WTC11 (cell line): ENCODE data around the gene RPL13. TPM values are rescaled to one million over a fixed set of nuclear protein-coding genes. Genes with fewer than 3 reads are reported as not detected.

Source experiments
- ATAC-seq: fragments of 200-7000 bp; cut with Tn5 transposase; 2 replicates; pipeline ENCODE4 v1.10.0; 2021; ENCODE audit warnings: mild to moderate bottlenecking, moderate library complexity
- CTCF ChIA-PET: fragments of 300-600 bp; sonication (Branson Sonifier 250); formaldehyde crosslinking; loops from one replicate; lab custom pipeline; 2021; ENCODE audit warnings: antibody characterized with exemption; lab: Charles Lee
- POLR2A ChIA-PET: fragments of 350-600 bp; sonication (Branson Sonifier 250); formaldehyde crosslinking; loops from one replicate; lab custom pipeline; 2021; ENCODE audit warnings: antibody characterized with exemption; lab: Charles Lee
- DNase-seq: peaks from one replicate; pipeline ENCODE4 v3.0.0; 2021; ENCODE audit warnings: low spot score
- H3K27ac Mint-ChIP-seq: 2 replicates; pipeline ENCODE4 v1.8.0; 2021; ENCODE audit warnings: mixed read lengths
- H3K27me3 Mint-ChIP-seq: 2 replicates; pipeline ENCODE4 v1.8.0; 2021; ENCODE audit warnings: low read depth, mild to moderate bottlenecking, moderate library complexity, mixed read lengths
- H3K36me3 Mint-ChIP-seq: 2 replicates; pipeline ENCODE4 v1.8.0; 2021; ENCODE audit warnings: mixed read lengths
- H3K4me1 Mint-ChIP-seq: 2 replicates; pipeline ENCODE4 v1.8.0; 2022; ENCODE audit warnings: mixed read lengths
- H3K4me3 Mint-ChIP-seq: 2 replicates; pipeline ENCODE4 v1.8.0; 2021; ENCODE audit warnings: mild to moderate bottlenecking, moderate library complexity, mixed read lengths
- H3K9me3 Mint-ChIP-seq: 2 replicates; pipeline ENCODE4 v1.8.0; 2021; ENCODE audit warnings: mixed read lengths
- CREB1 ChIP-seq: sonication (generic); formaldehyde crosslinking; IDR thresholded peaks from 2 replicates; pipeline ENCODE4 v1.8.0; 2023; ENCODE audit warnings: mild to moderate bottlenecking, missing genetic modification reagents
- ELF4 ChIP-seq: sonication (generic); formaldehyde crosslinking; IDR thresholded peaks from 2 replicates; pipeline ENCODE4 v1.8.1; 2022; ENCODE audit warnings: low read depth, mild to moderate bottlenecking, moderate library complexity, missing genetic modification reagents
- FOXJ3 ChIP-seq: sonication (generic); formaldehyde crosslinking; IDR thresholded peaks from 2 replicates; pipeline ENCODE4 v1.9.0; 2021; ENCODE audit warnings: missing genetic modification reagents, mild to moderate bottlenecking, borderline replicate concordance
- GABPB1 ChIP-seq: sonication (generic); formaldehyde crosslinking; IDR thresholded peaks from 2 replicates; pipeline ENCODE4 v1.8.1; 2023; ENCODE audit warnings: mild to moderate bottlenecking, missing genetic modification reagents
- JAZF1 ChIP-seq: fragments of 250-450 bp; sonication (Bioruptor Pico); IDR thresholded peaks from 2 replicates; pipeline ENCODE4 v1.9.0; 2021; ENCODE audit warnings: moderate library complexity, mild to moderate bottlenecking, inconsistent platforms
- MXD4 ChIP-seq: fragments of 250-450 bp; sonication (Bioruptor Pico); IDR thresholded peaks from 2 replicates; pipeline ENCODE4 v1.8.0; 2021; ENCODE audit warnings: mild to moderate bottlenecking, moderate library complexity, borderline replicate concordance
- NFYB ChIP-seq: sonication (generic); formaldehyde crosslinking; conservative IDR thresholded peaks from 2 replicates; pipeline ENCODE4 v1.8.0; 2022; ENCODE audit warnings: low read depth, missing genetic modification reagents
- NR2C2 ChIP-seq: sonication (generic); formaldehyde crosslinking; IDR thresholded peaks from 2 replicates; pipeline ENCODE4 v1.8.0; 2022; ENCODE audit warnings: mild to moderate bottlenecking, missing genetic modification reagents
- SOX15 ChIP-seq: fragments of 250-450 bp; sonication (Bioruptor Pico); IDR thresholded peaks from 2 replicates; pipeline ENCODE4 v1.9.0; 2021; ENCODE audit warnings: mild to moderate bottlenecking
- SP1 ChIP-seq: sonication (generic); formaldehyde crosslinking; conservative IDR thresholded peaks from 2 replicates; pipeline ENCODE4 v1.8.1; 2022; ENCODE audit warnings: missing genetic modification reagents
- TP53 ChIP-seq: sonication (generic); formaldehyde crosslinking; IDR thresholded peaks from 2 replicates; pipeline ENCODE4 v1.8.1; 2023; ENCODE audit warnings: mild to moderate bottlenecking, missing genetic modification reagents
- ZNF121 ChIP-seq: sonication (generic); formaldehyde crosslinking; IDR thresholded peaks from 2 replicates; pipeline ENCODE4 v1.8.0; 2023; ENCODE audit warnings: missing genetic modification reagents
- total RNA-seq: library from RNA; stranded (reverse); gene quantifications from 3 replicates; pipeline ENCODE4 v1.2.3, GENCODE V29; 2021
- TF ChIP-seq, protein P1 (sequence below): sonication (generic); formaldehyde crosslinking; IDR thresholded peaks from 2 replicates; pipeline ENCODE4 v1.8.0; 2023; ENCODE audit warnings: missing genetic modification reagents
- TF ChIP-seq, protein P2 (sequence below): sonication (generic); formaldehyde crosslinking; IDR thresholded peaks from 2 replicates; pipeline ENCODE4 v1.8.0; 2022; ENCODE audit warnings: mild to moderate bottlenecking, missing genetic modification reagents
- TF ChIP-seq, protein P3 (sequence below): fragments of 250-450 bp; sonication (Bioruptor Pico); IDR thresholded peaks from 2 replicates; pipeline ENCODE4 v1.9.0; 2021; ENCODE audit warnings: moderate library complexity, mild to moderate bottlenecking, inconsistent platforms, borderline replicate concordance
- TF ChIP-seq, protein P4 (sequence below): sonication (generic); formaldehyde crosslinking; IDR thresholded peaks from 2 replicates; pipeline ENCODE4 v1.8.1; 2022; ENCODE audit warnings: low read depth, missing genetic modification reagents, borderline replicate concordance
- TF ChIP-seq, protein P5 (sequence below): sonication (generic); formaldehyde crosslinking; IDR thresholded peaks from 2 replicates; pipeline ENCODE4 v1.8.1; 2023; ENCODE audit warnings: mild to moderate bottlenecking, missing genetic modification reagents
- TF ChIP-seq, protein P6 (sequence below): sonication (generic); formaldehyde crosslinking; IDR thresholded peaks from 2 replicates; pipeline ENCODE4 v1.8.0; 2023; ENCODE audit warnings: mild to moderate bottlenecking, missing genetic modification reagents
- TF ChIP-seq, protein P7 (sequence below): sonication (generic); formaldehyde crosslinking; conservative IDR thresholded peaks from 2 replicates; pipeline ENCODE4 v1.8.1; 2023; ENCODE audit warnings: mild to moderate bottlenecking, low read depth, missing genetic modification reagents, moderate library complexity
- TF ChIP-seq, protein P8 (sequence below): fragments of 250-450 bp; sonication (Bioruptor Pico); IDR thresholded peaks from 2 replicates; pipeline ENCODE4 v2.1.2; 2022; ENCODE audit warnings: mild to moderate bottlenecking, moderate library complexity
- TF ChIP-seq, protein P9 (sequence below): sonication (generic); formaldehyde crosslinking; IDR thresholded peaks from 2 replicates; pipeline ENCODE4 v1.8.1; 2022; ENCODE audit warnings: low read depth, mild to moderate bottlenecking, moderate library complexity, missing genetic modification reagents, borderline replicate concordance

Gene RPL13
- total RNA-seq, 1 experiment from 2014 or later: 2,631 TPM

DNA sequence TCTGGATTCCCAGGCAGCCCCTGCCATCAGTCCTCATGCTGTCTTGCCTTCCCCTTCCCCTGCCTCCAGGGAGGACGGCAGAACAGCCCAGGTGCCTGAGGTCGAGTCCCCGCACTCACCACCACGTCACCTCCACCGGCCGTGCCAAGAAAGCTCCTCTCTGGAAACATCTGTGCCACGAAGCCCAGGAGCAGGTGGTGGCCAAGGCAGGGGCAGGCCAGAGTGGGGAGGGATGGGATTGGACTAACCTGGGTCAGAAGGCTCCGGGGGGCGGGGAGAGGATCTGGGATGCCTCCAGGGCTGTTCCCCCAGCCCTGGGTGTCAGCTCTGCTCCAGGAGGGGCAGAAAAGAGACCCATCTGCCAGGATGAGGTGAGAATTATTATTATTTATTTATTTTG is 45.5 kb downstream of the RPL13 start:
- TF ChIP-seq FOXJ3: no peak
- TF ChIP-seq, protein P1, sequence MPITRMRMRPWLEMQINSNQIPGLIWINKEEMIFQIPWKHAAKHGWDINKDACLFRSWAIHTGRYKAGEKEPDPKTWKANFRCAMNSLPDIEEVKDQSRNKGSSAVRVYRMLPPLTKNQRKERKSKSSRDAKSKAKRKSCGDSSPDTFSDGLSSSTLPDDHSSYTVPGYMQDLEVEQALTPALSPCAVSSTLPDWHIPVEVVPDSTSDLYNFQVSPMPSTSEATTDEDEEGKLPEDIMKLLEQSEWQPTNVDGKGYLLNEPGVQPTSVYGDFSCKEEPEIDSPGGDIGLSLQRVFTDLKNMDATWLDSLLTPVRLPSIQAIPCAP (CRISPR knock-in tag): no peak
- TF ChIP-seq CREB1: no peak
- no peak for TF ChIP-seq JAZF1 (CRISPR knock-in tag)
- TF ChIP-seq ZNF121 (CRISPR knock-in tag): no peak
- TF ChIP-seq MXD4: no peak
- no peak for TF ChIP-seq GABPB1 (CRISPR knock-in tag)
- no peak for TF ChIP-seq SP1 (CRISPR knock-in tag)
- TF ChIP-seq NR2C2: no peak
- TF ChIP-seq, protein P2, sequence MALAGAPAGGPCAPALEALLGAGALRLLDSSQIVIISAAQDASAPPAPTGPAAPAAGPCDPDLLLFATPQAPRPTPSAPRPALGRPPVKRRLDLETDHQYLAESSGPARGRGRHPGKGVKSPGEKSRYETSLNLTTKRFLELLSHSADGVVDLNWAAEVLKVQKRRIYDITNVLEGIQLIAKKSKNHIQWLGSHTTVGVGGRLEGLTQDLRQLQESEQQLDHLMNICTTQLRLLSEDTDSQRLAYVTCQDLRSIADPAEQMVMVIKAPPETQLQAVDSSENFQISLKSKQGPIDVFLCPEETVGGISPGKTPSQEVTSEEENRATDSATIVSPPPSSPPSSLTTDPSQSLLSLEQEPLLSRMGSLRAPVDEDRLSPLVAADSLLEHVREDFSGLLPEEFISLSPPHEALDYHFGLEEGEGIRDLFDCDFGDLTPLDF (CRISPR knock-in tag): no peak
- no peak for TF ChIP-seq ELF4
- TF ChIP-seq, all 79 proteins: peak for 0
- DNase-seq (no peak), ATAC-seq (no peak)
- peaks cover 10% of the 10 kb centered on the region for H3K4me1 Mint-ChIP-seq
- no peaks in the 10 kb centered on the region for H3K9me3 Mint-ChIP-seq
- H3K4me3 Mint-ChIP-seq: no peak overlapping the region
- no peak overlapping the region for H3K27ac Mint-ChIP-seq
- ChIA-PET POLR2A (interaction anchor here (0.8 kb wide), 1 partner anchor 52 kb away, joined by 3 read pairs; the partner anchor contains the start of genes CHMP1A and SPATA33), CTCF (interaction anchor here (0.5 to 1.5 kb wide), 2 partner anchors 9 to 17 kb away, joined by 4 read pairs; no protein-coding TSS in a partner anchor)
- H3K27me3 Mint-ChIP-seq: no peaks in the 10 kb centered on the region
- H3K36me3 Mint-ChIP-seq: no peaks in the 10 kb centered on the region

DNA sequence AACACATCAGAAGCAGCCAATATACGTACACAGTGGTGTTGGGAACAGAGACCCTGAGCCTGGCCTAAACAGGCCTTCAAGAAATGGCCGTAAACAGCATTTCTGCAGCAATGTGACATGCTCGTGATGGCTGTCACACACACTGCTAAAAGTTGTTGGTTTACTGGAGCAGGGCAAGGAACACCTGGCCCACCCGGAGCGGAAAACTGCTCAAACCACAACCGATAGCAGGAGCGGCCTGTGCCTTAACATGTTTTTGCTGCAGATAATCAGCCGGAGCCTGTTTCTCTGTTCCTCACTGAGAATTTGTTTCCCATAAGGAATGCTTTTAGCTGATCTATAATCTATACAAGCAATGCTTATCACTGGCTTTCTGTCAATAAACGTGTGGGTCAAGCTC is 47.0 kb downstream of the RPL13 start:
- ATAC-seq (no peak), DNase-seq (no peak)
- Mint-ChIP-seq H3K4me1 (peaks cover 8% of the 10 kb centered on the region), H3K27me3 (no peaks in the 10 kb centered on the region), H3K27ac (no peak overlapping the region; the same call in 1 of the 2 replicates), H3K4me3 (no peak overlapping the region), H3K36me3 (no peaks in the 10 kb centered on the region), H3K9me3 (peaks cover 3% of the 10 kb centered on the region)
- ChIA-PET POLR2A (no interaction called here), CTCF (no interaction called here)
- TF ChIP-seq, protein P3, sequence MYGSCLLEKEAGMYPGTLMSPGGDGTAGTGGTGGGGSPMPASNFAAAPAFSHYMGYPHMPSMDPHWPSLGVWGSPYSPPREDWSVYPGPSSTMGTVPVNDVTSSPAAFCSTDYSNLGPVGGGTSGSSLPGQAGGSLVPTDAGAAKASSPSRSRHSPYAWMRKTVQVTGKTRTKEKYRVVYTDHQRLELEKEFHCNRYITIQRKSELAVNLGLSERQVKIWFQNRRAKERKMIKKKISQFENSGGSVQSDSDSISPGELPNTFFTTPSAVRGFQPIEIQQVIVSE (CRISPR knock-in tag): no peak
- TF ChIP-seq NFYB (no peak), TP53 (CRISPR knock-in tag) (no peak), NR2C2 (no peak), SOX15 (CRISPR knock-in tag) (no peak)
- TF ChIP-seq, protein P4, sequence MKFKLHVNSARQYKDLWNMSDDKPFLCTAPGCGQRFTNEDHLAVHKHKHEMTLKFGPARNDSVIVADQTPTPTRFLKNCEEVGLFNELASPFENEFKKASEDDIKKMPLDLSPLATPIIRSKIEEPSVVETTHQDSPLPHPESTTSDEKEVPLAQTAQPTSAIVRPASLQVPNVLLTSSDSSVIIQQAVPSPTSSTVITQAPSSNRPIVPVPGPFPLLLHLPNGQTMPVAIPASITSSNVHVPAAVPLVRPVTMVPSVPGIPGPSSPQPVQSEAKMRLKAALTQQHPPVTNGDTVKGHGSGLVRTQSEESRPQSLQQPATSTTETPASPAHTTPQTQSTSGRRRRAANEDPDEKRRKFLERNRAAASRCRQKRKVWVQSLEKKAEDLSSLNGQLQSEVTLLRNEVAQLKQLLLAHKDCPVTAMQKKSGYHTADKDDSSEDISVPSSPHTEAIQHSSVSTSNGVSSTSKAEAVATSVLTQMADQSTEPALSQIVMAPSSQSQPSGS: no peak
- TF ChIP-seq, protein P5, sequence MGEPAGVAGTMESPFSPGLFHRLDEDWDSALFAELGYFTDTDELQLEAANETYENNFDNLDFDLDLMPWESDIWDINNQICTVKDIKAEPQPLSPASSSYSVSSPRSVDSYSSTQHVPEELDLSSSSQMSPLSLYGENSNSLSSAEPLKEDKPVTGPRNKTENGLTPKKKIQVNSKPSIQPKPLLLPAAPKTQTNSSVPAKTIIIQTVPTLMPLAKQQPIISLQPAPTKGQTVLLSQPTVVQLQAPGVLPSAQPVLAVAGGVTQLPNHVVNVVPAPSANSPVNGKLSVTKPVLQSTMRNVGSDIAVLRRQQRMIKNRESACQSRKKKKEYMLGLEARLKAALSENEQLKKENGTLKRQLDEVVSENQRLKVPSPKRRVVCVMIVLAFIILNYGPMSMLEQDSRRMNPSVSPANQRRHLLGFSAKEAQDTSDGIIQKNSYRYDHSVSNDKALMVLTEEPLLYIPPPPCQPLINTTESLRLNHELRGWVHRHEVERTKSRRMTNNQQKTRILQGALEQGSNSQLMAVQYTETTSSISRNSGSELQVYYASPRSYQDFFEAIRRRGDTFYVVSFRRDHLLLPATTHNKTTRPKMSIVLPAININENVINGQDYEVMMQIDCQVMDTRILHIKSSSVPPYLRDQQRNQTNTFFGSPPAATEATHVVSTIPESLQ: no peak
- TF ChIP-seq, protein P6, sequence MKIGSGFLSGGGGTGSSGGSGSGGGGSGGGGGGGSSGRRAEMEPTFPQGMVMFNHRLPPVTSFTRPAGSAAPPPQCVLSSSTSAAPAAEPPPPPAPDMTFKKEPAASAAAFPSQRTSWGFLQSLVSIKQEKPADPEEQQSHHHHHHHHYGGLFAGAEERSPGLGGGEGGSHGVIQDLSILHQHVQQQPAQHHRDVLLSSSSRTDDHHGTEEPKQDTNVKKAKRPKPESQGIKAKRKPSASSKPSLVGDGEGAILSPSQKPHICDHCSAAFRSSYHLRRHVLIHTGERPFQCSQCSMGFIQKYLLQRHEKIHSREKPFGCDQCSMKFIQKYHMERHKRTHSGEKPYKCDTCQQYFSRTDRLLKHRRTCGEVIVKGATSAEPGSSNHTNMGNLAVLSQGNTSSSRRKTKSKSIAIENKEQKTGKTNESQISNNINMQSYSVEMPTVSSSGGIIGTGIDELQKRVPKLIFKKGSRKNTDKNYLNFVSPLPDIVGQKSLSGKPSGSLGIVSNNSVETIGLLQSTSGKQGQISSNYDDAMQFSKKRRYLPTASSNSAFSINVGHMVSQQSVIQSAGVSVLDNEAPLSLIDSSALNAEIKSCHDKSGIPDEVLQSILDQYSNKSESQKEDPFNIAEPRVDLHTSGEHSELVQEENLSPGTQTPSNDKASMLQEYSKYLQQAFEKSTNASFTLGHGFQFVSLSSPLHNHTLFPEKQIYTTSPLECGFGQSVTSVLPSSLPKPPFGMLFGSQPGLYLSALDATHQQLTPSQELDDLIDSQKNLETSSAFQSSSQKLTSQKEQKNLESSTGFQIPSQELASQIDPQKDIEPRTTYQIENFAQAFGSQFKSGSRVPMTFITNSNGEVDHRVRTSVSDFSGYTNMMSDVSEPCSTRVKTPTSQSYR (CRISPR knock-in tag): no peak
- TF ChIP-seq, protein P7, sequence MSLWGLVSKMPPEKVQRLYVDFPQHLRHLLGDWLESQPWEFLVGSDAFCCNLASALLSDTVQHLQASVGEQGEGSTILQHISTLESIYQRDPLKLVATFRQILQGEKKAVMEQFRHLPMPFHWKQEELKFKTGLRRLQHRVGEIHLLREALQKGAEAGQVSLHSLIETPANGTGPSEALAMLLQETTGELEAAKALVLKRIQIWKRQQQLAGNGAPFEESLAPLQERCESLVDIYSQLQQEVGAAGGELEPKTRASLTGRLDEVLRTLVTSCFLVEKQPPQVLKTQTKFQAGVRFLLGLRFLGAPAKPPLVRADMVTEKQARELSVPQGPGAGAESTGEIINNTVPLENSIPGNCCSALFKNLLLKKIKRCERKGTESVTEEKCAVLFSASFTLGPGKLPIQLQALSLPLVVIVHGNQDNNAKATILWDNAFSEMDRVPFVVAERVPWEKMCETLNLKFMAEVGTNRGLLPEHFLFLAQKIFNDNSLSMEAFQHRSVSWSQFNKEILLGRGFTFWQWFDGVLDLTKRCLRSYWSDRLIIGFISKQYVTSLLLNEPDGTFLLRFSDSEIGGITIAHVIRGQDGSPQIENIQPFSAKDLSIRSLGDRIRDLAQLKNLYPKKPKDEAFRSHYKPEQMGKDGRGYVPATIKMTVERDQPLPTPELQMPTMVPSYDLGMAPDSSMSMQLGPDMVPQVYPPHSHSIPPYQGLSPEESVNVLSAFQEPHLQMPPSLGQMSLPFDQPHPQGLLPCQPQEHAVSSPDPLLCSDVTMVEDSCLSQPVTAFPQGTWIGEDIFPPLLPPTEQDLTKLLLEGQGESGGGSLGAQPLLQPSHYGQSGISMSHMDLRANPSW: no peak
- TF ChIP-seq, protein P8, sequence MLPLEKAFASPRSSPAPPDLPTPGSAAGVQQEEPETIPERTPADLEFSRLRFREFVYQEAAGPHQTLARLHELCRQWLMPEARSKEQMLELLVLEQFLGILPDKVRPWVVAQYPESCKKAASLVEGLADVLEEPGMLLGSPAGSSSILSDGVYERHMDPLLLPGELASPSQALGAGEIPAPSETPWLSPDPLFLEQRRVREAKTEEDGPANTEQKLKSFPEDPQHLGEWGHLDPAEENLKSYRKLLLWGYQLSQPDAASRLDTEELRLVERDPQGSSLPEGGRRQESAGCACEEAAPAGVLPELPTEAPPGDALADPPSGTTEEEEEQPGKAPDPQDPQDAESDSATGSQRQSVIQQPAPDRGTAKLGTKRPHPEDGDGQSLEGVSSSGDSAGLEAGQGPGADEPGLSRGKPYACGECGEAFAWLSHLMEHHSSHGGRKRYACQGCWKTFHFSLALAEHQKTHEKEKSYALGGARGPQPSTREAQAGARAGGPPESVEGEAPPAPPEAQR (CRISPR knock-in tag): no peak
- TF ChIP-seq, protein P9, sequence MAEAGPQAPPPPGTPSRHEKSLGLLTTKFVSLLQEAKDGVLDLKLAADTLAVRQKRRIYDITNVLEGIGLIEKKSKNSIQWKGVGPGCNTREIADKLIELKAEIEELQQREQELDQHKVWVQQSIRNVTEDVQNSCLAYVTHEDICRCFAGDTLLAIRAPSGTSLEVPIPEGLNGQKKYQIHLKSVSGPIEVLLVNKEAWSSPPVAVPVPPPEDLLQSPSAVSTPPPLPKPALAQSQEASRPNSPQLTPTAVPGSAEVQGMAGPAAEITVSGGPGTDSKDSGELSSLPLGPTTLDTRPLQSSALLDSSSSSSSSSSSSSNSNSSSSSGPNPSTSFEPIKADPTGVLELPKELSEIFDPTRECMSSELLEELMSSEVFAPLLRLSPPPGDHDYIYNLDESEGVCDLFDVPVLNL: no peak
